ENCODE measurements around the gene ING3. TPM values are rescaled to one million over a fixed set of nuclear protein-coding genes. Genes with fewer than 3 reads are reported as not detected.

The ING3 gene
- total and polyA plus RNA-seq, 9 of the 15 experiments (the other 6 are each of a cell fraction or from before 2014, with no cell fraction given) = 22.8 to 233 (median 50.4) TPM

DNA sequence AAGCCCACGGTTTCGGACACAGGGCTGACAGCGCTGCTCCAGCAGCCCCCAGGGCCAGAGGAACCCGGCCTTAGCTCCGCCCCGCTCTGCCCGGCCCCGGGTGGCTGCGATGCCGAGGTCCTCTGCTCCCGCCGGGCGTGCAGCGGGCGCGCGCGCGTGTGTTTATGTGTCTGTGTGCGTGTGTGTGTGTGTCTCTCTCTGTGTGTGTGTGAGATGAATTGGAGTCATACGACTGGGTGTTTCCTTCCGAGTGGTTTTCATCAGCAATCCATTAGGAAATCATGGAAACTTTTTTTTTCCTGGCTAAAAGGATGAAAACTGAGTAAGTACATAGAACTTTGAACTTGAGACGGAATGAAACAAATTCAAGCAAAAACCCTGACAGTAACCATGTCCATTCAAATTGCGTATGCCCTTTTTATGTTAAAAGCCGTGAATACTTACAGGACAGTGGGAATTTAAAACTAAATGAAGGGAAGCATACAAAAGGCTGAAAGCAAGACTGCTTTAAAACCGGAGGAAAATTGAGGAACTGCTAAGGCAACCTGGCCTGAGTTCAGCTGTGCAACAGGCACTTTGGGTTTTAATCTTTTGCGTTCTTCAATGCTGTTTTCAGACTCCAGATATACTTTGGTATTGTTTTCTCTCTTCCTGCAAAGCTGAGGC is 38.1 kb downstream of the ING3 start, which contains the start of gene CPED1 (continued):
- TF ChIP-seq CHCHD3 (CRISPR knock-in tag; IDR thresholded peaks at IDR 0.05) (no peak), ZNF253 (CRISPR knock-in tag; conservative IDR thresholded peaks at IDR 0.05) (no peak), ZNF12 (CRISPR knock-in tag; IDR thresholded peaks at IDR 0.05) (no peak), KDM2B (CRISPR knock-in tag; IDR thresholded peaks at IDR 0.05) (peak; percentile 0; the same call in 1 of the 2 replicates), SUPT5H (IDR thresholded peaks at IDR 0.05) (peak; percentile 74), TRIM28 (IDR thresholded peaks at IDR 0.05) (0 out of 2 replicates have a peak, but pooled peaks have one; percentile 49), FOS (IDR thresholded peaks at IDR 0.05; ENCODE audit: extremely low read depth, insufficient read length) (no peak), TAF9B (IDR thresholded peaks at IDR 0.05; ENCODE audit: partially characterized antibody) (peak; percentile 57), KDM5B (IDR thresholded peaks at IDR 0.05; ENCODE audit: insufficient replicate concordance, low read depth, low read length) (no peak), ZNF830 (CRISPR knock-in tag; IDR thresholded peaks at IDR 0.05) (no peak), ZKSCAN3 (CRISPR knock-in tag; IDR thresholded peaks at IDR 0.05) (no peak), MTA1 (IDR thresholded peaks at IDR 0.05; ENCODE audit: borderline replicate concordance) (no peak), ZFP36 (IDR thresholded peaks at IDR 0.05; ENCODE audit: low read depth, low read length, partially characterized antibody) (no peak)
- TF ChIP-seq, protein P1, sequence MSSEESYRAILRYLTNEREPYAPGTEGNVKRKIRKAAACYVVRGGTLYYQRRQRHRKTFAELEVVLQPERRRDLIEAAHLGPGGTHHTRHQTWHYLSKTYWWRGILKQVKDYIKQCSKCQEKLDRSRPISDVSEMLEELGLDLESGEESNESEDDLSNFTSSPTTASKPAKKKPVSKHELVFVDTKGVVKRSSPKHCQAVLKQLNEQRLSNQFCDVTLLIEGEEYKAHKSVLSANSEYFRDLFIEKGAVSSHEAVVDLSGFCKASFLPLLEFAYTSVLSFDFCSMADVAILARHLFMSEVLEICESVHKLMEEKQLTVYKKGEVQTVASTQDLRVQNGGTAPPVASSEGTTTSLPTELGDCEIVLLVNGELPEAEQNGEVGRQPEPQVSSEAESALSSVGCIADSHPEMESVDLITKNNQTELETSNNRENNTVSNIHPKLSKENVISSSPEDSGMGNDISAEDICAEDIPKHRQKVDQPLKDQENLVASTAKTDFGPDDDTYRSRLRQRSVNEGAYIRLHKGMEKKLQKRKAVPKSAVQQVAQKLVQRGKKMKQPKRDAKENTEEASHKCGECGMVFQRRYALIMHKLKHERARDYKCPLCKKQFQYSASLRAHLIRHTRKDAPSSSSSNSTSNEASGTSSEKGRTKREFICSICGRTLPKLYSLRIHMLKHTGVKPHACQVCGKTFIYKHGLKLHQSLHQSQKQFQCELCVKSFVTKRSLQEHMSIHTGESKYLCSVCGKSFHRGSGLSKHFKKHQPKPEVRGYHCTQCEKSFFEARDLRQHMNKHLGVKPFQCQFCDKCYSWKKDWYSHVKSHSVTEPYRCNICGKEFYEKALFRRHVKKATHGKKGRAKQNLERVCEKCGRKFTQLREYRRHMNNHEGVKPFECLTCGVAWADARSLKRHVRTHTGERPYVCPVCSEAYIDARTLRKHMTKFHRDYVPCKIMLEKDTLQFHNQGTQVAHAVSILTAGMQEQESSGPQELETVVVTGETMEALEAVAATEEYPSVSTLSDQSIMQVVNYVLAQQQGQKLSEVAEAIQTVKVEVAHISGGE (CRISPR knock-in tag; IDR thresholded peaks at IDR 0.05) = no peak; a peak in 1 of 6 replicates
- TF ChIP-seq, protein P2, sequence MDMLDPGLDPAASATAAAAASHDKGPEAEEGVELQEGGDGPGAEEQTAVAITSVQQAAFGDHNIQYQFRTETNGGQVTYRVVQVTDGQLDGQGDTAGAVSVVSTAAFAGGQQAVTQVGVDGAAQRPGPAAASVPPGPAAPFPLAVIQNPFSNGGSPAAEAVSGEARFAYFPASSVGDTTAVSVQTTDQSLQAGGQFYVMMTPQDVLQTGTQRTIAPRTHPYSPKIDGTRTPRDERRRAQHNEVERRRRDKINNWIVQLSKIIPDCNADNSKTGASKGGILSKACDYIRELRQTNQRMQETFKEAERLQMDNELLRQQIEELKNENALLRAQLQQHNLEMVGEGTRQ (CRISPR knock-in tag; IDR thresholded peaks at IDR 0.05) = no peak
- TF ChIP-seq, protein P3, sequence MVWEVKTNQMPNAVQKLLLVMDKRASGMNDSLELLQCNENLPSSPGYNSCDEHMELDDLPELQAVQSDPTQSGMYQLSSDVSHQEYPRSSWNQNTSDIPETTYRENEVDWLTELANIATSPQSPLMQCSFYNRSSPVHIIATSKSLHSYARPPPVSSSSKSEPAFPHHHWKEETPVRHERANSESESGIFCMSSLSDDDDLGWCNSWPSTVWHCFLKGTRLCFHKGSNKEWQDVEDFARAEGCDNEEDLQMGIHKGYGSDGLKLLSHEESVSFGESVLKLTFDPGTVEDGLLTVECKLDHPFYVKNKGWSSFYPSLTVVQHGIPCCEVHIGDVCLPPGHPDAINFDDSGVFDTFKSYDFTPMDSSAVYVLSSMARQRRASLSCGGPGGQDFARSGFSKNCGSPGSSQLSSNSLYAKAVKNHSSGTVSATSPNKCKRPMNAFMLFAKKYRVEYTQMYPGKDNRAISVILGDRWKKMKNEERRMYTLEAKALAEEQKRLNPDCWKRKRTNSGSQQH (CRISPR knock-in tag; IDR thresholded peaks at IDR 0.05) = peak; percentile 70; the same call in 1 of the 2 replicates
- TF ChIP-seq, protein P4, sequence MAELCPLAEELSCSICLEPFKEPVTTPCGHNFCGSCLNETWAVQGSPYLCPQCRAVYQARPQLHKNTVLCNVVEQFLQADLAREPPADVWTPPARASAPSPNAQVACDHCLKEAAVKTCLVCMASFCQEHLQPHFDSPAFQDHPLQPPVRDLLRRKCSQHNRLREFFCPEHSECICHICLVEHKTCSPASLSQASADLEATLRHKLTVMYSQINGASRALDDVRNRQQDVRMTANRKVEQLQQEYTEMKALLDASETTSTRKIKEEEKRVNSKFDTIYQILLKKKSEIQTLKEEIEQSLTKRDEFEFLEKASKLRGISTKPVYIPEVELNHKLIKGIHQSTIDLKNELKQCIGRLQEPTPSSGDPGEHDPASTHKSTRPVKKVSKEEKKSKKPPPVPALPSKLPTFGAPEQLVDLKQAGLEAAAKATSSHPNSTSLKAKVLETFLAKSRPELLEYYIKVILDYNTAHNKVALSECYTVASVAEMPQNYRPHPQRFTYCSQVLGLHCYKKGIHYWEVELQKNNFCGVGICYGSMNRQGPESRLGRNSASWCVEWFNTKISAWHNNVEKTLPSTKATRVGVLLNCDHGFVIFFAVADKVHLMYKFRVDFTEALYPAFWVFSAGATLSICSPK (IDR thresholded peaks at IDR 0.05; ENCODE audit: borderline replicate concordance) = peak; percentile 58; the same call in 1 of the 2 replicates
- TF ChIP-seq, protein P5, sequence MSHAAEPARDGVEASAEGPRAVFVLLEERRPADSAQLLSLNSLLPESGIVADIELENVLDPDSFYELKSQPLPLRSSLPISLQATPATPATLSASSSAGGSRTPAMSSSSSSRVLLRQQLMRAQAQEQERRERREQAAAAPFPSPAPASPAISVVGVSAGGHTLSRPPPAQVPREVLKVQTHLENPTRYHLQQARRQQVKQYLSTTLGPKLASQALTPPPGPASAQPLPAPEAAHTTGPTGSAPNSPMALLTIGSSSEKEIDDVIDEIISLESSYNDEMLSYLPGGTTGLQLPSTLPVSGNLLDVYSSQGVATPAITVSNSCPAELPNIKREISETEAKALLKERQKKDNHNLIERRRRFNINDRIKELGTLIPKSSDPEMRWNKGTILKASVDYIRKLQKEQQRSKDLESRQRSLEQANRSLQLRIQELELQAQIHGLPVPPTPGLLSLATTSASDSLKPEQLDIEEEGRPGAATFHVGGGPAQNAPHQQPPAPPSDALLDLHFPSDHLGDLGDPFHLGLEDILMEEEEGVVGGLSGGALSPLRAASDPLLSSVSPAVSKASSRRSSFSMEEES (CRISPR knock-in tag; IDR thresholded peaks at IDR 0.05) = no peak
